ENCODE data around the gene ISM2. TPM values are rescaled to one million over a fixed set of nuclear protein-coding genes. Genes with fewer than 3 reads are reported as not detected.

ISM2 gene
- total and polyA plus RNA-seq, 9 of the 15 experiments (the other 6 are each of a cell fraction or from before 2014, with no cell fraction given): 0.08 to 0.11 TPM; not detected in 7

GRCh38 chr14:77473921-77474320 lies 24.7 kb downstream of the ISM2 start (continued):
- TF ChIP-seq REST (IDR thresholded peaks at IDR 0.05; ENCODE audit: borderline replicate concordance) (no peak), REST (CRISPR knock-in tag; IDR thresholded peaks at IDR 0.05; ENCODE audit: low read depth) (no peak), TAF15 (IDR thresholded peaks at IDR 0.05; ENCODE audit: low read depth, low read length) (no peak), ZNF354B (CRISPR knock-in tag; IDR thresholded peaks at IDR 0.05) (no peak), NBN (IDR thresholded peaks at IDR 0.05; ENCODE audit: low read depth) (no peak), ZBTB26 (CRISPR knock-in tag; IDR thresholded peaks at IDR 0.05) (no peak), AFF1 (IDR thresholded peaks at IDR 0.05; ENCODE audit: low read depth in 1 of 2, partially characterized antibody in 2 of 2) (no peak), ASH1L (IDR thresholded peaks at IDR 0.05; ENCODE audit: borderline replicate concordance, low read depth, partially characterized antibody) (no peak), SETDB1 (IDR thresholded peaks at IDR 0.05; ENCODE audit: low read length) (no peak)
